Neuron (in vitro differentiated cells): ENCODE measurements around the gene FAM234B.
"Not testable (repeated sequence)": the region's sequence is repeated elsewhere in the genome, so short reads cannot be mapped to it uniquely, and the experiment has no call there.

Source experiments
- H2AFZ ChIP-seq: one replicate; pipeline ENCODE4 v1.6.1; 2013; ENCODE audit warnings: low read depth, mild to moderate bottlenecking, inconsistent platforms, low read length, moderate library complexity
- H3K27me3 ChIP-seq: one replicate; pipeline ENCODE4 v1.6.1; 2013; ENCODE audit warnings: low read length; ENCODE audit not compliant: insufficient read depth
- H3K36me3 ChIP-seq: one replicate; pipeline ENCODE4 v1.6.1; 2013; ENCODE audit warnings: low read length; ENCODE audit not compliant: insufficient read depth
- H3K4me1 ChIP-seq: one replicate; pipeline ENCODE4 v1.6.1; 2013; ENCODE audit warnings: low read length; ENCODE audit not compliant: insufficient read depth
- H3K4me3 ChIP-seq: 2 replicates; pipeline ENCODE4 v1.5.1; 2013; ENCODE audit warnings: mild to moderate bottlenecking, low read length, moderate library complexity
- H3K9me3 ChIP-seq: one replicate; pipeline ENCODE4 v1.6.1; 2013; ENCODE audit warnings: low read length

Gene FAM234B

DNA sequence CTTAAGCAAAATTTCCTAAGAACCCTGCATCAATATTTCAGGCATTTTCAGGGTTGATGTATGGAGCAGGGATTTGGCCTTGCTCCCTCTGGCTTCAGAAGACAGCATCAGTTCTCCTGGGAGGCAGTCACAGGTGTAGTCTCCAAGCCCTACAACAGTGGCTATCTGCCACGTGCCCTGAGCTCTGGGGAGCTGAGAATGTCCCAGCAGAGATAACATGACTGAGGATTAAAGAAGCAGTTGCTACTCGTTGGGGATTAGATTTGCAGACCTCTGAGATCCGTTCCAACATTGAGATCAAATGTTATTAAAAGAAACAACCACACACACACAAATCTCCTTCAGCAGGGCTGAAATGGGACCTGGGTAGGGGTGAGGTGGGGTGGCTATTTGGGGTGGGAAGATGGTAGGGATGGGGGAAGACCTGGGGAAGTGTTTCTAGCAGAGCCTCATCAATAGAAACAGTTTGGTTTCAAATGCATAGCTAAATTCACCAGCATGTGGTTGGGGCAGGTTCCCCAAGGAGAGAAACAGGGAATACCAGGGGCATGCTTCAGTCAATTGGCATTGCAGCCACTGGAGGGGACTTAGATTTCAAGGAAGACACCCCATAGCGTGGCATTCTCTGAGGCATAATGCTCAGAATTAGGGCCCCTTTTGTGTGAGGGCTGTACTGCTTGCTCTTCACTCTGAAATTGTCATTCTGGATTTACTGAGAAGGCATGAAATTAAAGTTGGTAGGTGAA is 15.2 kb upstream of the FAM234B start:
- H3K4me3 ChIP-seq: no peak overlapping the region
- no peak overlapping the region for H2AFZ ChIP-seq
- no peaks in the 10 kb centered on the region for H3K36me3 ChIP-seq
- peaks cover 4% of the 10 kb centered on the region for H3K9me3 ChIP-seq
- H3K4me1 ChIP-seq: no peaks in the 10 kb centered on the region
- H3K27me3 ChIP-seq: no peaks in the 10 kb centered on the region

DNA sequence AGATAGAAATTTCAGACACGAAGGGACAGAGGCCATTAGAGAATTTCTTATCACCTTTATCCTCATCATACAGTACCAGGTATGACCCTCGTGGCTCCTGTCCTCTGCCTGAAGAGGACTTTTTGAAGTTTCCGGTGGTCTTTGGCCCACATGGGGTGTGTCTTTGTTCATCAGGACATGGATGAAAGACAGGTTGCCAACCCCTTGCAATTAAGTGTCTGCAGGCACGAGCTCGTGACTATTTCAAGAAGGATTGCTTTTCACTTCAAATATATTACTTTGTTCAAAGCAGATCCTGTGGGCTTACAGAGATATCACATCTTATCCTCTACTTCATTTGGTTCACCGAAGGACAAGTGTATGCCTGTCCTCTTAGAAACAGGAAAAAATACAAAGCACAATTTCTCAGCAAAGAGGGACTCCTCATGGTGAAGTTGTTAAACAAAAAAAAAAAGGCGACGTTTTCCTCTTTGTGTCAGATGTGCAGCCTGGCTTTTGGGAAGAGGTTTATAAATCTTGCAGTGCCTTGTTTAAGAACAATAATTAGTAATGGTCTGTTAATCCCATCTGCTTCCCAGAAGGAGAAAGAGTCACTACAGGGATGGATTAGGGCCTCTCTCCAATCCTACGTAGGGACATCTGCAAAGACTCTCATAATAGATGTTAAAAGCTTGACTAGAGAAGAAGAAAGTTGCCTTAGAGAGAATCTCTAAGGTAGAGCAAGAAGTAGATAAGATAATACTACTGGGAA is 13.5 kb upstream of the FAM234B start:
- H3K4me1 ChIP-seq: no peaks in the 10 kb centered on the region
- no peaks in the 10 kb centered on the region for H3K36me3 ChIP-seq
- peaks cover 4% of the 10 kb centered on the region for H3K9me3 ChIP-seq
- no peak overlapping the region for H2AFZ ChIP-seq
- H3K27me3 ChIP-seq: no peaks in the 10 kb centered on the region
- H3K4me3 ChIP-seq: no peak overlapping the region

DNA sequence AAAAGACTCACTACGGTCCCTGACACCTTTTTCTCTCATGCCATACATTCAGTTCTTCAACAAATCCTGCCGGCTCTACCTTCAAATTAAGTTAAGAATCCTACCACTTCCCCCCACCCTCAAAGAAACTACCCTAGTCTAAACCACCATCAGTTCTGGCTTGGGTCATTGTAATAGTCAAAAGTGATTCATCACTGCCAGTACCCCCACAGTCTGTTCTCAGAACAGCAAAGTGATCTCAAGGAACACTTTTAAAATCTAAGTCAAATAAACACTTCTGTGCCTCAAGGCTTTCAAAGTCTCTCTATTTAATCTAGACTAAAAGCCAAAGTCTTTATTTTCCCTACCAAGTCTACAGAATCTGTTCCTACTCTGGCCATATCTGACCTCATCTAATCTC is 12.0 kb upstream of the FAM234B start:
- Histone ChIP-seq H2AFZ (no peak overlapping the region), H3K27me3 (no peaks in the 10 kb centered on the region), H3K36me3 (no peaks in the 10 kb centered on the region), H3K4me3 (no peak overlapping the region), H3K9me3 (peaks cover 4% of the 10 kb centered on the region), H3K4me1 (no peaks in the 10 kb centered on the region)

DNA sequence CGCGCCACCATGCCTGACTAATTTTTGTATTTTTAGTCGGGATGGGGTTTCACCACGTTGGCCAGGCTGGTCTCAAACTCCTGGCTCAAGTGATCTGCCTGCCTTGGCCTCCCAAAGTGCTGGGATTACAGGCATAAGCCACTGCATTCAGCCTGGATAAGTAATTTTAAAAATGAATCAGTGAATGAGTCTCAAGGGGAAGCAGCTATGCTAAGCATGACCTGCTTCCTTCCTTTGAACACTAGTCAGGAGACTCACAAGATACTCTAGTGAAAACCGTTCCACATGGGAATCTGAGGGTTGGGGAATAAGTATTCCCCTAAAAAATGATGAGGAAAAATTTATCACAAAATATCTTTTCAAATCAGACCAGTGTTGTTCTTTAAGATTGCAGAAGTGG is 10.7 kb upstream of the FAM234B start:
- no peak overlapping the region for H2AFZ ChIP-seq
- H3K27me3 ChIP-seq: no peaks in the 10 kb centered on the region
- no peaks in the 10 kb centered on the region for H3K36me3 ChIP-seq
- H3K4me3 ChIP-seq: no peak overlapping the region
- peaks cover 4% of the 10 kb centered on the region for H3K9me3 ChIP-seq
- no peaks in the 10 kb centered on the region for H3K4me1 ChIP-seq

DNA sequence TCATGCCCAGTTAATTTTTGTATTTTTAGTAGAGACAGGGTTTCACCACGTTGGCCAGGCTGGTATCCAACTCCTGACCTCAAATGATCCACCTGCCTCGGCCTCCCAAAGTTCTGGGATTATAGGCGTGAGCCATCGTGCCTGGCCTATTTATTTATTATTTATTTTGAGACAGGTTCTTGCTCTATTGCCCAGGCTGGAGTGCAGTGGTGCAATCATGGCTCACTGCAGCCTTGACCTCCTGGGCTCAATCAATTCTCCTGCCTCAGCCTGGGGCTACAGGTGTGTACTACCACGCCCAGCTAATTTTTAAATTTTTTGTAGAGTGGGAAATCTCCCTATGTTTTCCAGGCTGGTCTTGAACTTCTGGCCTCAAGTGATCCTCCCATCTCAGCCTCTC is 8.8 kb upstream of the FAM234B start:
- H3K27me3 ChIP-seq, H3K36me3 ChIP-seq, H2AFZ ChIP-seq, H3K4me3 ChIP-seq, H3K4me1 ChIP-seq, H3K9me3 ChIP-seq: not testable (repeated sequence)

DNA sequence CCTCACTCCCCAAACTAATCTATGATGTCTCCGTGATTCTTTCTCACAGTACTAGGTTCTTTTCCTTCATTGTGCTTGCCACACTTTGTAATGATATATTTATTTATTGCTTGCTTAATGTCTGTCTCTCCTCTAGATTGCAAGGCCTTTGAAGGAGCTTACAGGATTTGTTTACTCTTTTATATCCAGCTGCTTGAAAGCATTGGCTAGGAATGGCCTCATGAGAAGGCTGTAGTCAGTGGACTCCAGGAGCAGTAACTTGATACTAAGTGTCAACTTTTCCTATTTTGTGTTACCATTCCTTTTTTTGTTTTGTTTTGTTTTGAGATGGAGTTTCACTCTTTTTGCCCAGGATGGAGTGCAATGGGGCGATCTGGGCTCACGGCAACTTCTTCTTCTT is 7.3 kb upstream of the FAM234B start:
- H3K4me3 ChIP-seq: no peak overlapping the region
- H3K36me3 ChIP-seq: no peaks in the 10 kb centered on the region
- H3K9me3 ChIP-seq: no peaks in the 10 kb centered on the region
- peaks cover 3% of the 10 kb centered on the region for H3K27me3 ChIP-seq
- H2AFZ ChIP-seq: no peak overlapping the region
- no peaks in the 10 kb centered on the region for H3K4me1 ChIP-seq

DNA sequence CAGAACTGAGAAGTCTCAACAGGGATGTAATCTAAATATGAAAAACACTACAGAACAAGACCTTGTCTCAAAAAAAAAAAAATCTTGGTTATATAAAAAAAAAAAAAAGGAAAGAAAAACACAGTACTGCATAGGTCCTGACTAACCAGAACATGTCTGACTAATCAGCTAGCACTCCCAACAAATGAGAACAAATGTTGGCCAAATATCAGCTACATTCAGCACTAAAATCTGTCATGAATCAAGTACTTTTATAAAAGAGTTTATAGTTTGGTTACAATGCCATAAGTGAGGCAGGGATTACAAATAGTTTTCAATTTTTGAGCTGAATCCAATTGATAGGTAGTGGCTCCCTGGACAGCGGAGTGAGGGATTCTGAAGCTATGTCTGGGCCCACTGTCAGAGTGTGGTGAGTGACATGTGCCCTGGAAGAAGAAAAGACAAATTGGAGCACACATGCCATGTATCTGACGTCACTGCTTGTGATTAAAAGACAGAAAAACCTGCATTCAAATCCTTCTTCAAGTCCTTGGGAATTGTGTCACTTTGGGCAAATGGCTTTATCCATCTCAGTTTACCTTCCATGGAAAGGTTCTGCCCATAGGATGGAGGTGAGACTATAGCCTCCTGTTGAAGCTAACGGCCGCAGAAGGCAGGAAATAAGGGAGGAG is 5.6 kb upstream of the FAM234B start:
- Histone ChIP-seq H3K4me1 (no peaks in the 10 kb centered on the region), H3K27me3 (peaks cover 6% of the 10 kb centered on the region), H3K9me3 (no peaks in the 10 kb centered on the region), H2AFZ (no peak overlapping the region), H3K36me3 (no peaks in the 10 kb centered on the region), H3K4me3 (no peak overlapping the region)

DNA sequence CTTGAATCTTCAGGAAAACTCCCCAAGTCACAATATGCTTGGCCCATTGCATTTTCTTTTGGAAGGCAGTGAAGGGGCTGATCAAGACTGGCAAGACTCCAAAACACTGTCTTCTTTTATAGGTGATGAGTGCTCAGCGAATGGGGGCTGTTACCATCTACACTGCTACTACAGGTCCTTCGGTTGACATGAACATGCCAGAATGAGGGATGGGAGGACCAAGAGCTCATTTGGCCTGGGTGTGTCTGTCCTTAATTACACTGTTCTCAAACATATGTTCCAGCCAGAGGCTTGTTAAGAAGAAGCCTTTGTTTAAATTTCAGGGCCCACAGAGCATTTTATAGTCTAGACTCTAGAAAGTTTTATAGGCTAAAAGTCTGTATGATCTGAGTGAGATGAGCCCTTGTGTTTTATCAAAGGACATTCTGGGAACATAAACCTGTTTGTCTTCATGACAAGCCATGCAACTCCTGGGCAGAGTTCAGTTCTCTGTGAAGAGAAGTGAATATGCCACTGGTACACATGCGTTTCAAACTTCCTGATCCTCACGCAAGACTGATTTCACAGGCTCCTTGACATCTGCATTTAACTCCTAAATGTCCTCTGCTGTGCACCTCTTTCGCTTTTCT is 4.7 kb upstream of the FAM234B start:
- no peaks in the 10 kb centered on the region for H3K36me3 ChIP-seq
- H3K27me3 ChIP-seq: peaks cover 6% of the 10 kb centered on the region
- H3K9me3 ChIP-seq: no peaks in the 10 kb centered on the region
- H2AFZ ChIP-seq: no peak overlapping the region
- H3K4me3 ChIP-seq: no peak overlapping the region
- H3K4me1 ChIP-seq: no peaks in the 10 kb centered on the region

DNA sequence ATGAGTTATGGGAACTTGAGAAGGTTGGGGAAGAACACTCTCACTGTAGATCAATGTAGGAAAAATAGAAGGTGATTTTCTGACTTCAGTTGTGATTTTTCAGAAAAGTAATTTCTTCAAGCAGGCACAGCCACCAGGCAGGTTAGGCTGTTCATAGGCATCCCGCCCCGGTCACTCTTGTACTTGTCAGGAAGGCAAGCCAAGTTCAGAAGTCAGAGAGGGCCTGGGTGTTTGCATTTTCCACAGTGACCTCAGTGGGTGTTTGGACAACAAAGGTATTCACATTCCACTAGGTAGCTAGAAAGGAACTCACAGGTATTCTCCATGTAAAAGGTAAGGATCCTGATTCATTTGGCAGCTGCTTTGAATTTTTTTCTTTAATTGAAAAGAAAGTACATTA is 3.0 kb upstream of the FAM234B start:
- H3K9me3 ChIP-seq: no peaks in the 10 kb centered on the region
- no peaks in the 10 kb centered on the region for H3K36me3 ChIP-seq
- peaks cover 6% of the 10 kb centered on the region for H3K27me3 ChIP-seq
- H2AFZ ChIP-seq: no peak overlapping the region
- no peak overlapping the region for H3K4me3 ChIP-seq
- peaks cover 4% of the 10 kb centered on the region for H3K4me1 ChIP-seq

DNA sequence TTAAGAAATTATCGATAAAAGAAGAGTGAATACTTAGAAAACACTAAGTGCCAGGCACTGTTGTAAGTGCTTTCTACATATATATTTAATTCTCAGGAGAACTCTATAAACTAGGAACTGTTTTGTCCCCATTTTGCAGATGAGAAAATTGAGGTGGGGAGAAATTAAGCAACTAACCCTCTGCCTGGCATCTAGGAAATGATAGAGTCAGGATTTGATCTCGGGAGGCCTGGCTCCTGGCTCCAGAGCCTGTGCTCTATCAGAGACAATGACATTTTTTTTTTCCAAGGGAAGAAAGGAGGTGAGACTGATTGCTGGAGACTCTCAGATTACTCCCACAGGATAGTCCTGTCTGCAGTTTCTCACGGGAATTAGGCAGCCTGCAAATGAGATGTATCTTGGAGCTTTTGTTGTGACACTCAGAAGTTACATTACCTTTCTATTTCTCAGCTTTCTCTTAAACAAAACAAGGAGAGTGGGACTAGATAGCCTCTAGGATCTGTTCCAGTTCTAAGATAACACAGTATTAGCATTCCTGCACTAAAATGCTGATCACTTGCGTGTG is 1.4 kb upstream of the FAM234B start:
- H3K36me3 ChIP-seq: no peaks in the 10 kb centered on the region
- no peak overlapping the region for H3K4me3 ChIP-seq
- no peaks in the 10 kb centered on the region for H3K9me3 ChIP-seq
- no peak overlapping the region for H2AFZ ChIP-seq
- peaks cover 4% of the 10 kb centered on the region for H3K4me1 ChIP-seq
- H3K27me3 ChIP-seq: peaks cover 6% of the 10 kb centered on the region

DNA sequence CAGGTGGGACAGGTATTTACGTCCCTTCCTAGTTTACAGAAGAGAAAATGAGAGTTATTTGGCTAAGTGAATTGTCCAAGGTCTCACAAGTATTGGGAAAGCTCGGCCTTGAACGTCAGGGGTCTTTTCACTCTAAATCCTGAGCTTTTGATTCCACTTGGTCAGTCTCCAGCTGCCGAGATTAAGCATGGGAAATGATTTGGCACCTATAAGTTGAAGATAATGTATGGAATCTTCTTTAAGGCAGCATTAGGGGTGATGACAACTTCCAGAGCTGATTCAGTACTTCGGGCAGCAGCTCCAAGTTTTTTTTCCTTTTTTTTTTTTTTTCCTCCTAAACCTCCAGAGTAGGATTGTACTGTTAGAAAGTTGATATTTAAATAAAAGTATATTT is 722 bp downstream of the FAM234B start:
- peak overlapping the region; percentile 80 for H2AFZ ChIP-seq
- peaks cover 6% of the 10 kb centered on the region for H3K27me3 ChIP-seq

DNA sequence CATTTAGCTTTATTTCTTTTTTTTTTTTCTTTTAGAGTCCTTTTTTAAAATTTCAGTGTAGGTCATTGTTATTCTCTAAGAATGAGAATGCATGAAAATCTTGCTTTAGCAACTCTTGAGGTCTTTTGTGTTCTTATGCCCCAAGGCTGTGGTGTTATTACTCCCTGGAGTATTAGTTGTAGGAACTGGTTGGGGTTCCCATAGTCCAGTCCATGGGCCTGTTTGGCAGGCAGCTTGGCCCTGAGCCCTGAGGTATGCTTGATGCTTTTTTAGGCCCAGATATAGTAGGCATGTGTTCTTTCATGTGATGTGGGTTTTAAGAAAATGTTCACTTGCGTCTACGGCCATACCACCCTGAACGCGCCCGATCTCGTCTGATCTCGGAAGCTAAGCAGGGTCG is 1.6 kb downstream of the FAM234B start:
- Histone ChIP-seq H3K4me3 (no peak overlapping the region), H3K4me1 (peaks cover 4% of the 10 kb centered on the region), H3K27me3 (peaks cover 5% of the 10 kb centered on the region), H3K36me3 (no peaks in the 10 kb centered on the region), H2AFZ (no peak overlapping the region), H3K9me3 (no peaks in the 10 kb centered on the region)

More for the DNA sequence above, 722 bp downstream of the FAM234B start:
- no peaks in the 10 kb centered on the region for H3K36me3 ChIP-seq
- H3K9me3 ChIP-seq: no peaks in the 10 kb centered on the region
- peak overlapping the region; percentile 78 for H3K4me3 ChIP-seq
- H3K4me1 ChIP-seq: peaks cover 4% of the 10 kb centered on the region

DNA sequence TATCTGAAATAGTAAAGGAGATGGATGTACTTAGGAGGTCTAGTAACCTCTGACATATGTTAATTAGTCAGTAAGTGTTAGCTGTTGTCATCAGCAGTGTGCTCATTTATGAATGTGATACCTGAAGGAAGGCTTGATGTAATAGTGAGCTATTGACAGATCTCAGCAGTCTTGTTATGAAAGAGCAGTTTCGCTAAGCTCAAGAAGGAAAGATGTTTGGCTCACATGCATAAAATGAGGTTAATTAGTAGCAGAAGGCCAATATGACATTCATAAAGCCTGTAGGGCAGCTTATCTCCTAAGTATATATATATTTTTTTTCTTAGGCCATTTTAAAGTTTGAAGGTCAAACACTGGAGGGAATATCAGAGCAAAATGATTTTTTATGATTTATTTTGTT is 2.8 kb downstream of the FAM234B start:
- peaks cover 4% of the 10 kb centered on the region for H3K4me1 ChIP-seq
- H2AFZ ChIP-seq: no peak overlapping the region
- no peaks in the 10 kb centered on the region for H3K36me3 ChIP-seq
- no peak overlapping the region for H3K4me3 ChIP-seq
- peaks cover 3% of the 10 kb centered on the region for H3K27me3 ChIP-seq
- no peaks in the 10 kb centered on the region for H3K9me3 ChIP-seq
